NCI-H2171 treated with DMSO at 0.1 percent for 48 hours (cell line): ENCODE results near the gene PTK7.
A peak's percentile ranks its signal among the peaks of the same experiment; 100 is the strongest.
"Not testable (repeated sequence)": the region's sequence is repeated elsewhere in the genome, so short reads cannot be mapped to it uniquely, and the experiment has no call there.

ENCODE experiments used
- DNase-seq: peaks from one replicate; lab custom pipeline; 2025; lab: John Stamatoyannopoulos, UW

Gene PTK7

GRCh38 chr6:43054206-43054943, 21.7 kb upstream of the PTK7 start:
- DNase-seq = no peak

- DNase-seq = no peak
Measured at GRCh38 chr6:43055966-43056365, 20.1 kb upstream of the PTK7 start.

- no peak for DNase-seq
Measured at GRCh38 chr6:43058531-43058930, 17.6 kb upstream of the PTK7 start.

GRCh38 chr6:43059168-43060033, 16.7 kb upstream of the PTK7 start, which contains the start of the genes KLC4 and MRPL2:
Gene KLC4 (plus strand): TSS chr6:43059631. CDS start chr6:43061336, 1,705 bp downstream.
Gene MRPL2 (minus strand): TSS chr6:43059434. CDS start chr6:43059381, 53 bp downstream.
- peak; percentile 99 for DNase-seq

- no peak for DNase-seq
Measured at GRCh38 chr6:43060034-43060754, 15.9 kb upstream of the PTK7 start.

GRCh38 chr6:43060755-43061633, 15.1 kb upstream of the PTK7 start:
- no peak for DNase-seq

- DNase-seq = no peak
Measured at GRCh38 chr6:43061861-43062260, 14.3 kb upstream of the PTK7 start.

GRCh38 chr6:43062818-43063217, 13.3 kb upstream of the PTK7 start:
- no peak for DNase-seq

GRCh38 chr6:43070028-43070632, 6.0 kb upstream of the PTK7 start:
- peak; percentile 65 for DNase-seq

- DNase-seq = no peak
Measured at GRCh38 chr6:43074847-43075669, 1.1 kb upstream of the PTK7 start.

GRCh38 chr6:43076464-43077332, 584 bp downstream of the PTK7 start:
- DNase-seq = peak; percentile 46

- DNase-seq = no peak
Measured at GRCh38 chr6:43077333-43077809, 1.3 kb downstream of the PTK7 start.

- no peak for DNase-seq
Measured at GRCh38 chr6:43077981-43078511, 1.9 kb downstream of the PTK7 start.

- no peak for DNase-seq
Measured at GRCh38 chr6:43078691-43079090, 2.6 kb downstream of the PTK7 start.

GRCh38 chr6:43081043-43081442, 4.9 kb downstream of the PTK7 start:
- no peak for DNase-seq

GRCh38 chr6:43081922-43082321, 5.8 kb downstream of the PTK7 start:
- not testable (repeated sequence) for DNase-seq

- DNase-seq = no peak
Measured at GRCh38 chr6:43082806-43083655, 6.9 kb downstream of the PTK7 start.
